ENCODE results near the gene RPH3AL.
"Not testable (repeated sequence)": the region's sequence is repeated elsewhere in the genome, so short reads cannot be mapped to it uniquely, and the experiment has no call there.

RPH3AL gene

GRCh38 chr17:218432-219110 is 134.0 kb downstream of the RPH3AL start:
- no peak for DNase-seq

- no peak for DNase-seq
These were observed 136.0 kb downstream of the RPH3AL start for GRCh38 chr17:216625-217024.

GRCh38 chr17:215563-216478 is 136.8 kb downstream of the RPH3AL start:
- not testable (repeated sequence) for DNase-seq

GRCh38 chr17:214881-215331 is 137.7 kb downstream of the RPH3AL start:
- no peak for DNase-seq

- no peak for DNase-seq
These were observed 139.1 kb downstream of the RPH3AL start for GRCh38 chr17:213286-214105.

DNA sequence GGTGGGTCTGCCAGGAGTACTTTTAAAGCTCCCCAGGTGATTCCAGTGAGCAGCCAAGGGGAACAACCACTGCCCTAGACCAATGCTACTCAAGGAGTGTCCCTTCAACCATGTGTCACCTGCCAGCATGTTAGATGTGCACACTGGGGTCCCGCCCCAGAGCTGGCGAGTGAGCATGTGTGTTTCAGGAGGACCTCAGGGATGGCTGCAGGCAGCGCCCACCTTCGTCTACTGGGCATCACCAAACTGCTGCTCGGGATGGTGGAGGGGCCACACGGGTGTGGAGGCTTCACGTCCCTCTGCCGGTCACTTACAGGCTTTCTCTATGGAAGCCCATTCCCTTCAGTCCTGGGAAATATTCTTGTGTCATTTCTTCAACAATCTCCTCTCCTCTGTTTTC is 142.2 kb downstream of the RPH3AL start:
- DNase-seq = no peak

DNA sequence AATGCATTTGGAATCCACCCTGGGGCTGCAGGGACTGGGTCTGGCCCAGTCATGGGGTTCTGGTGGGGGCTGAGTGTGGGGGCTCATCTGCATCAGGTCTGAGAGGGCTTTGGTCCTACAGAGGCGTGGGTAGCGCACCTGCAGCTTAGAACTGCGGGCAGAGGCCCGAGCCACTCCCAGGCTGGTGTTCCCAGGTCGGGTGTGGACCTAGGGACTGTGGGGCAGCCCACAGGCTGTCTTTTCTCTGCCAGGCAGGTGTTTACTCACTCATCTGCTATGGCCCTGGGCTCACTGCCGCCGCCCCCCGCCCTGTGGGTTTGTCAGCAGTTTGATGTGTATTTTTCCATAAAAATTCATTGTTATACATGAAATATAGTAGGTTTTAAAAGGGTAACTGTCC is 144.2 kb downstream of the RPH3AL start:
- no peak for DNase-seq

GRCh38 chr17:207775-208174 is 144.8 kb downstream of the RPH3AL start:
- DNase-seq = no peak

DNA sequence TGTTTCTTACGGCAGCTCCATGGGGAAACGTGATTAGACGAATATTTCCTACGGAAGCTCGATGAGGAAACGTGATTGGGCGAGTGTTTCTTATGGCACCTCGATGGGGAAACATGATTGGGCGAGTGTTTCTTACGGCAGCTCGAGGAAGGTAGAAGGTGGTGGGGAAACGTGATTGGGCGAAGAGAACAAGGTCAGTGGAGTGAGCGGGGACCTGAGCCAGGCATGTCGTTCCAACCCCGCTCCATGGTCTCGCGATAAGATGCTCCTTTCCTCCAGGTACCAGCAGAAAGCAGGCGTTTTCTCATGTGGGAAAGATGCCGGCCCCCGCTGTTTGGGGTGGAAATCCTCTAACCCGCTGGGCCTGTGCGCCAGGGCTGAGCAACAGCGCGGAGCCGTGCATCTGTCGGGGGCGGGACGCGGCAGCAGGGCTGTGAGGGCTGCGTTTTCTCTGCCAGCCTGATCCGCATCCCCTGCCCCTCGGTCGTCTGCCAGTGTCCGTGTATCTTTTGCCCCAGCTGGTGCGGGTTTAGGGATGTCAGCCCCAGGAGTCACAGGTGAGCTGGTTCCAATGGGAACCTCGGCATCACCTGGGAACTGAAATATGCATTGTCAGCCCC is 145.6 kb downstream of the RPH3AL start:
- no peak for DNase-seq

- DNase-seq = not testable (repeated sequence)
These were observed 146.1 kb downstream of the RPH3AL start for GRCh38 chr17:206484-206883.

- no peak for DNase-seq
These were observed 146.8 kb downstream of the RPH3AL start for GRCh38 chr17:205817-206216.

DNA sequence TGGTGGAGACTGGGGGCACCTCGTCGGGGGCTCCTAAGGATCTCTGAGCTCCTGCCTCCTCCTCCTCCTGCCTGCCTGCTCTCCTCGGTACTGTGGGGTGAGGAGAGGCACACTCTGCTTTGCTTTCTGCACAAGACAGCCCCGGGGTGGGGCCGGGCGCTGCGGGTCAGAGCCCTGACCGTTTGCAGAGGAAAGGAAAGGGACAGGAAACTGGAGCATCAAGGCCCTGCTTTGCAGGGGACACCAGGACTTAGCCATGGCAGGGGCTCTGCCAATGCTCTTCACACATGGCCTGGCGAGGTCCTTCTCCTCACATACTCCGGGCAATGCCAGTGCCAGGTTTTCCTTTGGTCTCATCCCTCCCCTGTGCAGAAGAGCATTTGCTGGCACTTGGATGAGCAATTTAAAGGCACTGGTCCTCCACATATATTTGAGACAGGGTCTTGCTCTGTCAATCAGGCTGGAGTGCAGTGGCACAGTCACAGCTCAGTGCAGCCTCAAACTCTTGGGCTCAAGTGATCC is 147.4 kb downstream of the RPH3AL start:
- DNase-seq = no peak

- no peak for DNase-seq
These were observed 148.0 kb downstream of the RPH3AL start for GRCh38 chr17:204427-205147.

DNA sequence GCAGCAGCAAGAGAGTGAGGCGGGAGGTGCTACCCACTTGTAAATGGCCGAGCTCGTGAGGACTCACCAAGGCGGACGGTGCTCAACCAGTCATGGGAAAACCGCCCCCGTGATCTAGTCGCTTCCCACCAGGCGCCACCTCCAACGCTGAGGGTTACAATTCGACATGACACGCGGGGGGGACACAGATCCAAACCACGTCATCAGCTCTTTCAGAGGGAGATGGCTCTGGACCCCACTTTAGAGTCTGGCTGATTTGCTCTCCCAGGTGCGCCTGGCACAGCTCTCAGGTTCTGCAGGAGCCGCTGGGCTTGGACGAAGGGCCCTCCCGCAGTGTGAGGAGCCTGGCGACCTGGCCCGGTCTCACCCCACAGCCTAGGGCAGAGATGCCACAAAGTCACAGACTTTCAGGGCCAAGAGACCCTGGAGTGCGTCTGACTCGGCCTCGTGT is 150.1 kb downstream of the RPH3AL start:
- no peak for DNase-seq

DNA sequence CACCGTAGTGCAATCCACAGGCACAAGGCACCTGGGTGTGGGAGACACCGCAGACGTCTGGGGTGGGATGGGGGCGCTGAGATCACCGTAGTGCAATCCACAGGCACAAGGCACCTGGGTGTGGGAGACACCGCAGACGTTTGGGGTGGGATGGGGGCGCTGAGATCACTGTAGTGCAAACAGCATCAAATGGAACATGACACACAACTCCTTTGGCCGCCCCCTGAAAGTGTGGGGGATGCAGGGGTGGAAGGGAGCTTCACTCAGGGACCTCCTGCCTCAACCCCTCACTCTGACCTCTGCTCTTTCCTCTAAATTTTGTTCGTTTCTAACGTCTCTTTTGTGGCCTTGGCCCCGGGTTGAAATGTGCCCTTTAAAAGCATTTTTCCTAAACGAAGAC is 150.9 kb downstream of the RPH3AL start:
- DNase-seq = not testable (repeated sequence)

GRCh38 chr17:201257-201656 is 151.3 kb downstream of the RPH3AL start:
- not testable (repeated sequence) for DNase-seq

DNA sequence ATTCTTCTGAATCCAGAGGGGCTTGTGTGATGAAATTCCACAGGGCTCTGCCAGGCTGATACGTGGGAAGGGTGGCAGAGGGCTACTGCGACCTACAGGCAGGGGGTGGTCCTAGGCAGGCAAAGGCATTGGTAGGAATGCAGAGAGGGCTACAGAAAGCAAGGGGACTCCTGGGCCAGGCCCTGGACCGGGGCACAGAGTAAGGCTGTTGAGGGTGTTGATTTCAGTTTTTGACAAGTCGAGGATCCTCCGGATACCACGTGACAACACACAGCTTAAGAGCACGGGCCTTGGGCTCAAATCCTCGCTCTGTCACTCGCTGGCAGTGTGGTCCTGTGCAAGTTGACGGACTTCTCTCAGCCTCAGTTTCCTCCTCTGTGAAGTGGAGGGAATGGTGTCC is 152.0 kb downstream of the RPH3AL start:
- DNase-seq = no peak

DNA sequence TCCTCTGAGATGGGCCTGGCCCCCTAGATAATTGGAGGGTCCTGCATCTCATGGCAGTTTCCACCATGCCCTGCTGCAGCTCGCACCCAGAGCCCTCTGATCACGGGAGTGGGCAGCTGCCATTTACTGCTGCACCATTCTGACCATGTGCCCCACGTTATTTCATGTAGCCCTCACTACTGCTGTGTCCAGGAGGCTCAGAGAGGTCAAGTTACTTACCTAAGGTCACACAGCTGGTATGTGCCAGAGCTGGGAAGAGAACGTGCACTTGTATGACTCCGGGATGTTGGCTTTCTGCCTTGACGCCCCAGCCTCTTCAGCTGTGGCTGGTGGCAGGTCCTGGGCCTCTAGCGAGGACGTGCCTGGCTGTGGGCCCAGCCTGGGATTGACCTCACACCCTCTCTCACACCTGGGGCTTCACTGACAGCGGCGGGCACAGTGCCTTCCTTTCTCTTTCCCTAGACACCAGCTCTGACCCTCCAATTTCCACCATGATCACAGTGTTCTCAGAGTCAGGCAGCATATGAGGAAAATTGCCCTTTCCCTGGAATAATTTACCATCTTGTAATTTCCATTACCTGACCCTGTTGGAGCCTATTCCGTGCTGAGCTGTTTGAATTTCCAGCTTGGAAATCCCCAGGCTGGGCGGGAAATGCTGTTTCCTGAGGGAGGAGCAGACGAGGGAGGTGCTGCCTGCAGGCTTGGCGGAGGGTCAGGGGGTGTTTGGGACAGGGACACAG is 152.6 kb downstream of the RPH3AL start:
- DNase-seq = no peak

DNA sequence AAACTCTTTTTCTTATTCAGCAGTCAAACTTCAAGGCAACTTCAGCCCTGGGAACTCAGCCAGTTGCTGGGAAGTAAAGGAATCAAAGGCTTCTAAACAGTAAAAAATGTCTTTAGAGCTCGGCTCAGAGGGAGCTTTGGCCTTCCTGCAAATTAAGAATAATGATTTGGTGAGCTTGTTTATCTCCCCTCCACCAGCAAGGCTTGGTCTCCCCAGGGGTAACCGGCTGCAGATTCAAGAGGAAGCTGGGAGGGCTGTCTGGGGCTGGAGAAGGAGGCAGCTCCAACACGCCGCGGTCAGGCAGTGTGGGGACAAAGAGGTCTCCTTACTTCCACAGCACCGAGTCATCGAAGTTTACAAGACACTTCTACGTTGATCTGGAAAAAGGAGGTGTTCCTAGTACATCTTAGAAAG is 153.4 kb downstream of the RPH3AL start:
- DNase-seq = no peak

GRCh38 chr17:198225-198624 is 154.4 kb downstream of the RPH3AL start:
- not testable (repeated sequence) for DNase-seq

GRCh38 chr17:197352-197751 is 155.3 kb downstream of the RPH3AL start:
- no peak for DNase-seq
